ENCODE data around the gene CFAP221.

The CFAP221 gene

DNA sequence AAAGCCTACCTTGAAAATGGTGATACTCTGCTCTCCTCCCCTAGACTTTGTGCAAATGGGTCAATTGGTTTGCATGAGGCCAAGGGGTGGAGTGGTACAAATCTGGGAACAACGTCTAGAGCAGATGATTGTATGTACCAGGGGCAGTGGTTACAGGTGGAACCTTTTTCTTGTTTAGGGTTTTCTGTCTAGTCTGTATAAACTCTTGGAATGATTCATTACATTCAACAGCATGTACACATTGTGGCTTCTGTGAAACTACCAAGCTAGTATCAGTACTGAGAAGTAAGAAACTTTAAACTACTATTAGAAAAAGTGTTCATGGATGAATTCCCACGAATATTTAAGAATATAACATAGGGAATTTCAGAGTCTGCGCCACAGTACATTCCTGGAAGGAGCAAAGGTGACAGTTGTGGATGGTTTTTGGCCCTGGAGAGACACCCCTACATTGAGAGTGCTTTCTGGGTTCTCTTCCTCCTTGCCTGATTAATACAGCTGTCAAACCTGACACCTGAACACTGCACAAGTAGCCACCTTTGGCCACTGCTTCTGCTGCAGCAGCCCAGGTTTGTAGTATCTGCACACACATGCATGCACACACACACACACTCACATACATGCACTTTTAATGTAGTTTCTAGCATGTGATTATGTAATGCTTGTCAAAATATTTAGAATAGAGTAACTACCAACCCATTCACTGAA is 30.0 kb downstream of the CFAP221 start:
- Histone ChIP-seq H3K36me3 (ENCODE audit: insufficient read depth, insufficient read length, low read length) (no peaks in the 10 kb centered on the region), H3K9ac (ENCODE audit: insufficient read length, low read depth) (no peak overlapping the region), H3K4me1 (ENCODE audit: insufficient read depth, insufficient read length) (no peaks in the 10 kb centered on the region), H3K9me3 (ENCODE audit: insufficient read depth, low read length) (no peaks in the 10 kb centered on the region), H3K4me3 (ENCODE audit: insufficient read length, low read depth) (no peak overlapping the region), H3K27me3 (ENCODE audit: insufficient read depth, insufficient read length) (no peaks in the 10 kb centered on the region)
- DNase-seq (ENCODE audit: low read depth, low spot score): no peak
- TF ChIP-seq SUZ12 (IDR thresholded peaks at IDR 0.05; ENCODE audit: extremely low read depth, insufficient read depth, insufficient read length): no peak
- TF ChIP-seq YY1 (IDR thresholded peaks at IDR 0.05; ENCODE audit: insufficient read depth, insufficient read length): no peak
- TF ChIP-seq ZNF274 (IDR thresholded peaks at IDR 0.05; ENCODE audit: low read depth, low read length): no peak

DNA sequence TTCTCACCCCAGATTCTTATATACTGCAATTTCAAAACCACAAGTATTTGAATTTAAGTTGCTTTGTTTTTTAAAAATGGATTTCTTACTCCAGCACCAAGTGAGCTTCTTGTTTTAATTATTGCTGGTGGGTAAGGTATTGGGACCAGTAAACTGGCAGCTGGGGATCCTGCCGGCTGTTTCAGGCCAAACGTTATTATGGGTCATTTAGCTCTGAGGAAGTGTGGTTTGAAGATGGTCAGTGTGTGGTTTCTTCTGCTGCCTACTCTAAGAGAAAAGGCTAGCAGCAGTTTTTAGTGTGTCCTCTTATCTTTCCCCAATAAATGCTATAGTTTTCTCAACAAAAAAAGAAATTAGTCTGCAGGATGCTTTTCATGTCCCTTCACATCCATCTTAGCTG is 30.6 kb downstream of the CFAP221 start:
- H3K9me3 ChIP-seq (ENCODE audit: insufficient read depth, low read length): no peaks in the 10 kb centered on the region
- H3K4me3 ChIP-seq (ENCODE audit: insufficient read length, low read depth): no peak overlapping the region
- TF ChIP-seq YY1 (IDR thresholded peaks at IDR 0.05; ENCODE audit: insufficient read depth, insufficient read length) (no peak), ZNF274 (IDR thresholded peaks at IDR 0.05; ENCODE audit: low read depth, low read length) (no peak), SUZ12 (IDR thresholded peaks at IDR 0.05; ENCODE audit: extremely low read depth, insufficient read depth, insufficient read length) (no peak)

DNA sequence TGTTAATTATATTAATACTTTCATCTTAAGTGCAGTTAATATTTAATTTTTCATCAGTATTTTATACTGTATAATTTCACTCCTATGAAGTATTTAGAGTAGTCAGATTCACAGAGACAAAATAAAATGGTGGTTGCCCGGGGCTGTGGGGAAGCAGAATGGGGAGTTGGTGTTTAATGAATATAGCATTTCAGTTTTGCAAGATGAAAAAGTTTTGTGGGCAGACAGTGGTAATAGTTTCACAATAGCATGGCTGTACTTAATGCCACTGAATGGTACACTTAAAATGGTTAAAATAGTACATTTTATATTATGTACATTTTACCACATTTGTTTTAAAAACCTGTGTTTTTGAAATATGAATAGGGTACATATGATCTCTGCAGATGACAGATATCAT is 31.2 kb downstream of the CFAP221 start:
- DNase-seq (ENCODE audit: low read depth, low spot score): no peak
- Histone ChIP-seq H3K9me3 (ENCODE audit: insufficient read depth, low read length) (no peaks in the 10 kb centered on the region), H3K4me3 (ENCODE audit: insufficient read length, low read depth) (no peak overlapping the region), H3K27me3 (ENCODE audit: insufficient read depth, insufficient read length) (no peaks in the 10 kb centered on the region), H3K4me1 (ENCODE audit: insufficient read depth, insufficient read length) (no peaks in the 10 kb centered on the region), H3K9ac (ENCODE audit: insufficient read length, low read depth) (no peak overlapping the region), H3K36me3 (ENCODE audit: insufficient read depth, insufficient read length, low read length) (no peaks in the 10 kb centered on the region)
- TF ChIP-seq YY1 (IDR thresholded peaks at IDR 0.05; ENCODE audit: insufficient read depth, insufficient read length) (no peak), ZNF274 (IDR thresholded peaks at IDR 0.05; ENCODE audit: low read depth, low read length) (no peak), SUZ12 (IDR thresholded peaks at IDR 0.05; ENCODE audit: extremely low read depth, insufficient read depth, insufficient read length) (no peak)

More for the DNA sequence above, 30.6 kb downstream of the CFAP221 start:
- Histone ChIP-seq H3K9ac (ENCODE audit: insufficient read length, low read depth) (no peak overlapping the region), H3K27me3 (ENCODE audit: insufficient read depth, insufficient read length) (no peaks in the 10 kb centered on the region), H3K36me3 (ENCODE audit: insufficient read depth, insufficient read length, low read length) (no peaks in the 10 kb centered on the region), H3K4me1 (ENCODE audit: insufficient read depth, insufficient read length) (no peaks in the 10 kb centered on the region)
- no peak for DNase-seq (ENCODE audit: low read depth, low spot score)

DNA sequence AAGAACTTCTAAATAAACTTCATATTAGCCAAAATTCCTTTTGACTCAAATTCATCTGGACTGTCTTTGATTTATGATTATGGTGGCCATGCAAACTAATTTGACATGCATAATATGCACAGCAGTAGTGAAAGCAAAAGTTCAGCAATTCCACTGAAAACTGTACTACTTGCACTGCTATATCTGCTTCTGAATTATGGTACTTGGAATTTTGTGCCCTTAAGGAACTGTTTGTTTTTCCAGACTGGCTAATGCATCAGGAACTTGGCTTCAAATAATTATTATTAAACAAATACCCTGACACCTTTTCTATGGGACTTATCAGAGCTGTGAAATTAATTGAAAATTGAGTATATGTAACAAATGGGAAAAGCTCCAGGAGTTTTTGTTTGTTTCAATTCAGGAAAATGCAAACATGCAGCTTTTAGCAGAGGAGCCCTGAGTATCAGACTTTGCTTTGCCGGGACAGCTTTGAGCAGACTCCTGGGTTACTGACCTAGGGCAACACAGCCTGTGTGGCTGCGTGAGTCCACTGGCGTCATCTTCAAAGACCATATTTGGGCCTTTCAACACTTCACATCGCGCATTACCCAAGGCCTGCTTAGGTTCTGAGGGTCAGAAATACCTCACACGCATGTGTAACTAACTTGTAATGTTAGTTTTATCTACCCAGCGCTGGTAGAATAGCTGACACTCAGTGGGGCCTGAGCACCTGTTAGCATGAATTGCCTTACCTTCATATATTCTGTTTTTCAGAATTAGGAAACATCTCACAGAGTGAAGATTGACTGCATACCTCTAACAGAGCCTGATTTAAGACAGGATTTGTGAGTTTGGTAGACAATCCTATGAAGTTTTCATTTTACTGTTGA is 35.4 kb downstream of the CFAP221 start:
- H3K9ac ChIP-seq (ENCODE audit: insufficient read length, low read depth): no peak overlapping the region
- no peaks in the 10 kb centered on the region for H3K27me3 ChIP-seq (ENCODE audit: insufficient read depth, insufficient read length)
- DNase-seq (ENCODE audit: low read depth, low spot score): no peak
- TF ChIP-seq SUZ12 (IDR thresholded peaks at IDR 0.05; ENCODE audit: extremely low read depth, insufficient read depth, insufficient read length) (no peak), YY1 (IDR thresholded peaks at IDR 0.05; ENCODE audit: insufficient read depth, insufficient read length) (no peak), ZNF274 (IDR thresholded peaks at IDR 0.05; ENCODE audit: low read depth, low read length) (no peak)
- no peaks in the 10 kb centered on the region for H3K4me1 ChIP-seq (ENCODE audit: insufficient read depth, insufficient read length)
- H3K4me3 ChIP-seq (ENCODE audit: insufficient read length, low read depth): no peak overlapping the region
- H3K9me3 ChIP-seq (ENCODE audit: insufficient read depth, low read length): peaks cover 7% of the 10 kb centered on the region
- H3K36me3 ChIP-seq (ENCODE audit: insufficient read depth, insufficient read length, low read length): no peaks in the 10 kb centered on the region

DNA sequence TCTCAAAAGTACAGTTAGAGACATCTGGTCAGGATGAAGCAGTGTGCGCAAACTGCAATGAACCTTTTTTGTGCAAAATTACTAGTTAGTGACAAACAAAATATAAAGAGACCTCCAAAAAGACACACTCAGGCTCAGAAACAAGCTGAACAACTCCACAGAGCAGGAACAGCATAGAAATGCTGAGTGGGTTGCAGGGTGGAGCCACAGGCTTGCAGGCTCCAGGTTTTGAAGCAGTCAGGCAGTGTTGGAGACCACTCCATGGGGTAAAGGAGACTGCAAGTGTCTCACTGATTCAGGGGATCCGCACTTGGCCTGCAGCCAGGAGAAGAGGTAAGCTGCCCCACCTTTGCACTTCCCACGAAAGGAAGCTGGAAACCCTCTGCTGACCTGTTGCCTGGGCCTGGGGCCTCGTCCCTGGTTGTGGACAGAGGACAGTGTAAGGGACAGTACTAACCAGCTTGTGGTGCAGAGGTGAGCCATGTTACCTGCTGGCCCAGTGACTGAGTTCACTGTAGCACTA is 36.4 kb downstream of the CFAP221 start:
- H3K4me1 ChIP-seq (ENCODE audit: insufficient read depth, insufficient read length): no peaks in the 10 kb centered on the region
- no peak for DNase-seq (ENCODE audit: low read depth, low spot score)
- H3K27me3 ChIP-seq (ENCODE audit: insufficient read depth, insufficient read length): no peaks in the 10 kb centered on the region
- TF ChIP-seq SUZ12 (IDR thresholded peaks at IDR 0.05; ENCODE audit: extremely low read depth, insufficient read depth, insufficient read length): no peak
- TF ChIP-seq YY1 (IDR thresholded peaks at IDR 0.05; ENCODE audit: insufficient read depth, insufficient read length): no peak
- TF ChIP-seq ZNF274 (IDR thresholded peaks at IDR 0.05; ENCODE audit: low read depth, low read length): no peak
- no peak overlapping the region for H3K9ac ChIP-seq (ENCODE audit: insufficient read length, low read depth)
- no peaks in the 10 kb centered on the region for H3K36me3 ChIP-seq (ENCODE audit: insufficient read depth, insufficient read length, low read length)
- no peak overlapping the region for H3K4me3 ChIP-seq (ENCODE audit: insufficient read length, low read depth)
- H3K9me3 ChIP-seq (ENCODE audit: insufficient read depth, low read length): peaks cover 12% of the 10 kb centered on the region

DNA sequence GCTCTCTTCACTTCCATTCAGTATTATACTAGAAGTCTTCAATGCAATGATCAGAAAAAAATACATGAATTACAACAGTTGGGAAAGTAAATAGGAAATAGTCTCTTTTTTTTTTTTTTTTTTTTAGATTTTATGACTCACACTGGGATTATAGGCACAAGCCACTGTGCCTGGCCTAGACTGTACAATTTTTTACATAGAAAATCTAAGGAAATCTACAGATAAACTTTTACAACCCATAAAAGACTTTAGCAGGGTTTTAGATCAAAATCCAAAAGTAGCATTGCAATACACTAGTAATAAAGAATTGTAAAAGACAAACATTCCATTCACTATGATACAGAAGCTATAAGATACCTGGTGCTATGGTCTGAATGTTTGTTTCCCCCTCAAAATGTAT is 39.0 kb downstream of the CFAP221 start:
- Histone ChIP-seq H3K36me3 (ENCODE audit: insufficient read depth, insufficient read length, low read length) (no peaks in the 10 kb centered on the region), H3K27me3 (ENCODE audit: insufficient read depth, insufficient read length) (no peaks in the 10 kb centered on the region), H3K4me3 (ENCODE audit: insufficient read length, low read depth) (no peak overlapping the region), H3K9me3 (ENCODE audit: insufficient read depth, low read length) (peaks cover 12% of the 10 kb centered on the region), H3K4me1 (ENCODE audit: insufficient read depth, insufficient read length) (no peaks in the 10 kb centered on the region), H3K9ac (ENCODE audit: insufficient read length, low read depth) (no peak overlapping the region)
- DNase-seq (ENCODE audit: low read depth, low spot score): no peak
- TF ChIP-seq ZNF274 (IDR thresholded peaks at IDR 0.05; ENCODE audit: low read depth, low read length) (no peak), SUZ12 (IDR thresholded peaks at IDR 0.05; ENCODE audit: extremely low read depth, insufficient read depth, insufficient read length) (no peak), YY1 (IDR thresholded peaks at IDR 0.05; ENCODE audit: insufficient read depth, insufficient read length) (no peak)

DNA sequence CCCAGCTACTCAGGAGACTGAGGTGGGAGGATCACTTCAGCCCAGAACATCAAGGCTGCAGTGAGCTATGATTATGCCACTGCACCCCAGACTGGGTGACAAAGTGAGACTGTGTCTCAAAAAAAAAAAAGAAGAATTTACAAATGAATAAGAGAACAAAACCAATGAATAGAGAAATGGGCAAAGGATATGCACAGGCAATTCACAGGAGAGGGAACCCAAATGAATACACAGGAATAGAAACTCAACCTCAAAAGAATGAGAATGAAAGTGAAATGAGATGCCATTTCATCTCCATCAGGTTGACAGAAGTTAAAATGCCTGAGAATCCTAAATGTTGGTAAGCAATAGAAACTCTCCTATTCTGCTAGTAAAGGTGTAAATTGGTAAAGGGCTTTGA is 40.2 kb downstream of the CFAP221 start:
- Histone ChIP-seq H3K4me3 (ENCODE audit: insufficient read length, low read depth) (no peak overlapping the region), H3K27me3 (ENCODE audit: insufficient read depth, insufficient read length) (no peaks in the 10 kb centered on the region), H3K36me3 (ENCODE audit: insufficient read depth, insufficient read length, low read length) (no peaks in the 10 kb centered on the region), H3K9ac (ENCODE audit: insufficient read length, low read depth) (no peak overlapping the region), H3K9me3 (ENCODE audit: insufficient read depth, low read length) (peaks cover 12% of the 10 kb centered on the region), H3K4me1 (ENCODE audit: insufficient read depth, insufficient read length) (no peaks in the 10 kb centered on the region)
- TF ChIP-seq SUZ12 (IDR thresholded peaks at IDR 0.05; ENCODE audit: extremely low read depth, insufficient read depth, insufficient read length): no peak
- no peak for DNase-seq (ENCODE audit: low read depth, low spot score)

Measured in NT2/D1 (cell line).